Liver (tissue), 3 donors: ENCODE results near the gene ADAM8.

Experiments used
- TAF1 ChIP-seq: conservative IDR thresholded peaks from 2 replicates; pipeline ENCODE4 v1.6.1; 2016; ENCODE audit warnings: antibody characterized with exemption, mild to moderate bottlenecking
- TF ChIP-seq, protein P1 (sequence below): fragments of 150-350 bp; IDR thresholded peaks from 2 replicates; pipeline ENCODE4 v1.5.1; 2017; ENCODE audit warnings: improper control_type of control experiment, low read depth, low read length; ENCODE audit not compliant: missing input control
- donor health status: healthy.
- donor health status: healthy.

- no peak for TF ChIP-seq TAF1
- TF ChIP-seq, protein P1, sequence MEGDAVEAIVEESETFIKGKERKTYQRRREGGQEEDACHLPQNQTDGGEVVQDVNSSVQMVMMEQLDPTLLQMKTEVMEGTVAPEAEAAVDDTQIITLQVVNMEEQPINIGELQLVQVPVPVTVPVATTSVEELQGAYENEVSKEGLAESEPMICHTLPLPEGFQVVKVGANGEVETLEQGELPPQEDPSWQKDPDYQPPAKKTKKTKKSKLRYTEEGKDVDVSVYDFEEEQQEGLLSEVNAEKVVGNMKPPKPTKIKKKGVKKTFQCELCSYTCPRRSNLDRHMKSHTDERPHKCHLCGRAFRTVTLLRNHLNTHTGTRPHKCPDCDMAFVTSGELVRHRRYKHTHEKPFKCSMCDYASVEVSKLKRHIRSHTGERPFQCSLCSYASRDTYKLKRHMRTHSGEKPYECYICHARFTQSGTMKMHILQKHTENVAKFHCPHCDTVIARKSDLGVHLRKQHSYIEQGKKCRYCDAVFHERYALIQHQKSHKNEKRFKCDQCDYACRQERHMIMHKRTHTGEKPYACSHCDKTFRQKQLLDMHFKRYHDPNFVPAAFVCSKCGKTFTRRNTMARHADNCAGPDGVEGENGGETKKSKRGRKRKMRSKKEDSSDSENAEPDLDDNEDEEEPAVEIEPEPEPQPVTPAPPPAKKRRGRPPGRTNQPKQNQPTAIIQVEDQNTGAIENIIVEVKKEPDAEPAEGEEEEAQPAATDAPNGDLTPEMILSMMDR: no peak
Observed at GRCh38 chr10:133268532-133268931, 8.1 kb downstream of the ADAM8 start.
